ENCODE data around the gene SPOCK2. TPM values are rescaled to one million over a fixed set of nuclear protein-coding genes. Genes with fewer than 3 reads are reported as not detected.
A peak's percentile ranks its signal among the peaks of the same experiment; 100 is the strongest.
"Not testable (repeated sequence)": the region's sequence is repeated elsewhere in the genome, so short reads cannot be mapped to it uniquely, and the experiment has no call there.

SPOCK2 gene, protein sequence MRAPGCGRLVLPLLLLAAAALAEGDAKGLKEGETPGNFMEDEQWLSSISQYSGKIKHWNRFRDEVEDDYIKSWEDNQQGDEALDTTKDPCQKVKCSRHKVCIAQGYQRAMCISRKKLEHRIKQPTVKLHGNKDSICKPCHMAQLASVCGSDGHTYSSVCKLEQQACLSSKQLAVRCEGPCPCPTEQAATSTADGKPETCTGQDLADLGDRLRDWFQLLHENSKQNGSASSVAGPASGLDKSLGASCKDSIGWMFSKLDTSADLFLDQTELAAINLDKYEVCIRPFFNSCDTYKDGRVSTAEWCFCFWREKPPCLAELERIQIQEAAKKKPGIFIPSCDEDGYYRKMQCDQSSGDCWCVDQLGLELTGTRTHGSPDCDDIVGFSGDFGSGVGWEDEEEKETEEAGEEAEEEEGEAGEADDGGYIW
- total RNA-seq (100 to 1,000 TPM in 1 of 2 donors, 10 to 100 TPM in 1; 69.7 to 107 TPM), polyA plus RNA-seq (ENCODE audit: insufficient read length in 6 of 6) (1 to 10 TPM; 4.5 to 9.9 (median 7.4) TPM)
- long read RNA-seq, donor 1, partial matches to known transcripts, result 0 of 7 reads
- long read RNA-seq, donor 1, other reads (novel, unspliced or antisense), result 7 of 7 reads
- long read RNA-seq, donor 2, result 0 reads
- long read RNA-seq, donor 3, result 0 reads
- long read RNA-seq, donor 4, partial matches to known transcripts, result 1 of 36 reads
- long read RNA-seq, donor 4, other reads (novel, unspliced or antisense), result 35 of 36 reads
- long read RNA-seq, donor 5, result 0 reads
- long read RNA-seq, donor 6, result 0 reads
- long read RNA-seq, donor 7, partial matches to known transcripts, result 5 of 5 reads
- long read RNA-seq, donor 7, other reads (novel, unspliced or antisense), result 0 of 5 reads
- long read RNA-seq, donor 8, result 0 reads
- long read RNA-seq, donor 9, result 0 reads
- long read RNA-seq, donor 10, partial matches to known transcripts, result 2 of 14 reads
- long read RNA-seq, donor 10, other reads (novel, unspliced or antisense), result 9 of 14 reads
- long read RNA-seq, donor 11, partial matches to known transcripts, result 66 of 137 reads
- long read RNA-seq, donor 11, other reads (novel, unspliced or antisense), result 68 of 137 reads
- long read RNA-seq, donor 12, result 0 reads

DNA sequence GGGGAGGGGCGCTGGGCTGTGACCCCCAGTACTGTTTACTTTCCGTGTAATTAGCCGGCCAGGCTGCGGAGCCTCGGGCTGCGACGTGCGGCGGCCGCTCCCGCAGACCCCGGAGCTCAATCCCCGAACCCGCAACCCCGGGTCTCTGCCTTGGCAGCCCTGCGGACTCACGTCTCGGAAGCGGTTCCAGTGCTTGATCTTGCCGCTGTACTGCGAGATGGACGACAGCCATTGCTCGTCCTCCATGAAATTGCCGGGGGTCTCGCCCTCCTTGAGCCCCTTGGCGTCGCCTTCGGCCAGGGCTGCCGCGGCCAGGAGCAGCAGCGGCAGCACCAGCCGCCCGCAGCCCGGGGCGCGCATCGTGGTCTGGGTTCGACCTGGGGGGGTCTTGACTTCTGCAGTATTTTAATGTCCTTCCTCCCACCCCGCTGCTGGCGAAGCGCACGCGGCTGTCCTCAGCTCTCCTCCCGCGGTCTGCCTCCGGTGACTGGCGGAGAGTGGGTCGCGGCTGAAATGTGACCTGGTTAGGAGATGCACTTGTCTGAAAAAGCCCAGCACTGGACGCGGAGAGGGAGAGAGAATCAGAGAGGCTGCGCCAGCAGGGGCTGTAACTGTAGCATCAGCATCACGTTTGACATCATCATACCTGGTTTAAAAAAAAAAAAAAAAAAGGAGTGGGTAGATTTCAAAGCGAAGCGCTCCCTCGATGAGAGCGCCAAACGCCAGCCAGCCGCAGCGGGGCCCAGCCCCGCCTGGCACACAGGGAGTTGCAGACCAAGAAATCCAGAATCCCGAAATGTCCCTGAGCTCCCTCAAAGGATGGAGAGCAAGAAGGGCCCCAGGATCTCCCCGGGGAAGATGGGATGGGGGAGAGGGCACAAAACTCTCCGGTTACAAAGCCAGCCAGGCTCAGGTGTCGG, at the start of gene SPOCK2:
TSS of gene SPOCK2 (minus strand) at position 583 of the 920 bp plus-strand sequence. CDS start at position 360, 223 bp downstream.
- H3K4me3 ChIP-seq, result peak within 1 kb of the TSS; percentile 33 to 49
- intact Hi-C loops (cut with DNase I), result no loop called here
- H3K27me3 ChIP-seq, result peaks cover 21 to 43% of the 10 kb centered on the region in 2 donors
- ATAC-seq, result peak; percentile 47
- peaks cover 17 to 30% of the 10 kb centered on the region in 2 donors for H3K4me1 ChIP-seq
- no peak for DNase-seq
- H3K36me3 ChIP-seq, result peaks cover 0 to 5% of the 10 kb centered on the region in 2 donors
- peak within 1 kb of the TSS; percentile 59 to 78 for H3K27ac ChIP-seq
- TF ChIP-seq, protein P1, sequence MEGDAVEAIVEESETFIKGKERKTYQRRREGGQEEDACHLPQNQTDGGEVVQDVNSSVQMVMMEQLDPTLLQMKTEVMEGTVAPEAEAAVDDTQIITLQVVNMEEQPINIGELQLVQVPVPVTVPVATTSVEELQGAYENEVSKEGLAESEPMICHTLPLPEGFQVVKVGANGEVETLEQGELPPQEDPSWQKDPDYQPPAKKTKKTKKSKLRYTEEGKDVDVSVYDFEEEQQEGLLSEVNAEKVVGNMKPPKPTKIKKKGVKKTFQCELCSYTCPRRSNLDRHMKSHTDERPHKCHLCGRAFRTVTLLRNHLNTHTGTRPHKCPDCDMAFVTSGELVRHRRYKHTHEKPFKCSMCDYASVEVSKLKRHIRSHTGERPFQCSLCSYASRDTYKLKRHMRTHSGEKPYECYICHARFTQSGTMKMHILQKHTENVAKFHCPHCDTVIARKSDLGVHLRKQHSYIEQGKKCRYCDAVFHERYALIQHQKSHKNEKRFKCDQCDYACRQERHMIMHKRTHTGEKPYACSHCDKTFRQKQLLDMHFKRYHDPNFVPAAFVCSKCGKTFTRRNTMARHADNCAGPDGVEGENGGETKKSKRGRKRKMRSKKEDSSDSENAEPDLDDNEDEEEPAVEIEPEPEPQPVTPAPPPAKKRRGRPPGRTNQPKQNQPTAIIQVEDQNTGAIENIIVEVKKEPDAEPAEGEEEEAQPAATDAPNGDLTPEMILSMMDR (IDR thresholded peaks at IDR 0.05), result no peak
- no peaks in the 10 kb centered on the region for H3K9me3 ChIP-seq

DNA sequence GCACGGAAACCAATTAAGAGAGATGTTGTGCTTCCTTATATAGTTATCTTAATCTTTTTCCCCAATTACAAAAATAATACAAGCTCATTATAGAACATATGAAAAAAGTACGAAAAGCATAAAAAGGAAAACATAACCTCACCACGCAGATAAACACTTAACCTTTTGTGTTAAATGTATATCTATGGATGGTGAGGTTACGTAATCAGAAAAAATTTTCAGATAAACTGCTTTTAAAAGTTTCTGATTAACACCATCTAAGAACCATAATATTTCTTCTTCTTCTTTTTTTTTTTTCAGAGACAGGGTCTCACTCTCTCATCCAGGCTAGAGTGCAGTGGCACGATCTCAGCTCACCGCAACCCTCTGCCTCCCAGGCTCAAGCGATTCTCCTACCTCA, 49.2 kb upstream of the SPOCK2 start:
- peaks cover 5 to 13% of the 10 kb centered on the region in 2 donors for H3K4me1 ChIP-seq
- intact Hi-C loops (cut with DNase I), result no loop called here
- ATAC-seq, result no peak
- no peak overlapping the region for H3K4me3 ChIP-seq
- no peaks in the 10 kb centered on the region for H3K27me3 ChIP-seq
- peaks cover 0 to 4% of the 10 kb centered on the region in 2 donors for H3K9me3 ChIP-seq
- peaks cover 0 to 17% of the 10 kb centered on the region in 2 donors for H3K36me3 ChIP-seq
- TF ChIP-seq, protein P1 (IDR thresholded peaks at IDR 0.05), result no peak
- DNase-seq, result no peak
- no peak overlapping the region for H3K27ac ChIP-seq

DNA sequence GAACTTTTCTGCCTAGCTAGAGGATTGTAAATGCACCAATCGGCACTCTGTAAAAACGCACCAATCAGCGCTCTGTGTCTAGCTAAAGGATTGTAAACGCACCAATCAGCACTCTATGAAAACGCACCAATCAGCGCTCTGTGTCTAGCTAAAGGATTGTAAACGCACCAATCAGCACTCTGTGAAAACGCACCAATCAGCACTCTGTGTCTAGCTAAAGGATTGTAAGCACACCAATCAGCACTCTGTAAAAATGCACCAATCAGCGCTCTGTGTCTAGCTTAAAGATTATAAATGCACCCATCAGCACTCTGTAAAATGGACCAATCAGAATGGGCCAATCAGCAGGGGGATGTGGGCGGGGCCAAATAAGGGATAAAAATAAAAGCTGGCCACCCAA, 47.9 kb upstream of the SPOCK2 start:
- H3K9me3 ChIP-seq; H3K27ac ChIP-seq; H3K4me3 ChIP-seq; intact Hi-C loops (cut with DNase I); ATAC-seq; H3K27me3 ChIP-seq; DNase-seq: not testable (repeated sequence)
- H3K4me1 ChIP-seq, result peaks cover 5 to 18% of the 10 kb centered on the region in 2 donors
- peaks cover 0 to 27% of the 10 kb centered on the region in 2 donors for H3K36me3 ChIP-seq

DNA sequence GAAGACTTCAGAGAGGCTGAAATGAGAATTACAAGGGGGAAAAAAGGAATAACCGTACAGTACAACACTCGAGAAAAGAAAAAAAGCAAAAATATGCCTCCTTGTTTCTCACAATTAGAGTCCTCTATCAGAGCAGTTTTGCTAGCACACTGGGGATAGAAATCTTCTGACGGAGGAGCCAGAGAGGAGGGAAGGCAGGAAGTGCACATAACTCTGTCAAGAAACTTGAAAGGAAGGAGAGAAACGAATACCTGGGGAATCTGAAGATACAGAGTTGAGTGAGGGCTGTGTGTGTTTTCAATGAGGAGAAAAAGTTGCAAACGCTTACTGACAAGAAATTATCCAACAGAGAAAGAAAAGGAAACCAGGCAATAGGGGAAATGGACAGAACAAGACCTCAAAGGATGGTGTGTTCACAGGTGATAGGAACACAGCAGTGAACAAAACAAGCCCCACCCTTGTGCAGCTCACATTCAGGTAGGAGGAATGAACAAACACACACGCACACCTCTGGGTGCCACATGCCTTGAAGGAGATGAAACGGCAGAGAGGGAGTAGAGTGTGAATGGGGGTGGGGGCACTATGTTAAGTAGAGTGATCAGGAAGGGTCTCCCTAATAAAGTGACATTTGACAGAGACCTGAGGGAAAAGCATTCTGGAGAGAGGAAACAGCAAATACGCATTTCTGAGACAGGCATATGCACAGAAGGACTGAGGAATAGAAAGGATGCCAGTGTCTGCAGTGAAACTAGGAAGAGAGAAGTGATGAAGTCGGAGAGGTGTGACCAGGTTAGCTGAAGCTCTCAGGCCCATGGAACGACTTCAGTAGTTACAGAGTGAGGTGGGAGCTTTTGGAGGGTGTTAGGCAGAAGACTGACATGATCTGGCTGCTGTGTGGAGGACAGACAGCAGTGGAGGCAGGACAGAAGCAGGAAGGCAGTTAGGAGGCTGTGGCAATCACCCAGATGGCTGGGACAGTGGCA, 46.7 kb upstream of the SPOCK2 start:
- ATAC-seq (peak; percentile 18), DNase-seq (no peak)
- Histone ChIP-seq H3K4me3 (no peak overlapping the region), H3K27me3 (no peaks in the 10 kb centered on the region), H3K36me3 (peaks cover 0 to 27% of the 10 kb centered on the region in 2 donors), H3K4me1 (peaks cover 5 to 18% of the 10 kb centered on the region in 2 donors), H3K27ac (no peak overlapping the region), H3K9me3 (peaks cover 0 to 4% of the 10 kb centered on the region in 2 donors)
- intact Hi-C loops (cut with DNase I), result no loop called here
- TF ChIP-seq, protein P1 (IDR thresholded peaks at IDR 0.05), result no peak

Measured in left lung (tissue), 14 donors.